Activated CD8-positive, alpha-beta T cell treated with anti-CD3 and anti-CD28 coated beads, Interleukin-2, amount 10 ng/mL, durations not matched to agents 7 days and 5 days (primary cell): ENCODE measurements around the gene PACSIN1. TPM values are rescaled to one million over a fixed set of nuclear protein-coding genes. Genes with fewer than 3 reads are reported as not detected.

ENCODE experiments used
- total RNA-seq, 2 experiments: library from RNA; stranded (reverse); gene quantifications; one replicate each; pipeline ENCODE4 v1.2.3, GENCODE V29; 2021

The PACSIN1 gene
- total RNA-seq, 2 experiments from 2014 or later: 1.4 to 1.9 TPM

Other genes starting within 250 kb of the PACSIN1 start
- gene HMGA1, start 229.2 kb upstream of the PACSIN1 start, total RNA-seq: 100 to 1,000 TPM; 300 to 308 TPM
- gene SMIM29, start 217.1 kb upstream of the PACSIN1 start, total RNA-seq: 10 to 100 TPM; 21.3 to 26.7 TPM
- gene NUDT3, start 73.4 kb upstream of the PACSIN1 start, total RNA-seq: 10 to 100 TPM; 13.1 to 13.8 TPM
- 1,000 to 10,000 TPM; 1,272 to 1,289 TPM for gene RPS10, start 40.0 kb upstream of the PACSIN1 start, total RNA-seq
- gene SPDEF, start 90.3 kb downstream of the PACSIN1 start, total RNA-seq: under 1 TPM in 1 of 2 experiments, not detected in 1; 0.13 TPM
- gene ILRUN, start 230.7 kb downstream of the PACSIN1 start, total RNA-seq: 10 to 100 TPM; 57.4 to 58.8 TPM